Activated CD4-positive, CD25-positive, alpha-beta regulatory T cell treated with anti-CD3 and anti-CD28 coated beads, Interleukin-2, amount 50 U/mL, for 16 hours (primary cell): ENCODE measurements around the gene TMEM63B.
"Not testable (repeated sequence)": the region's sequence is repeated elsewhere in the genome, so short reads cannot be mapped to it uniquely, and the experiment has no call there.

Source experiments
- DNase-seq: peaks from one replicate; pipeline ENCODE4 v3.0.0-alpha.2; 2020; ENCODE audit warnings: low read depth, low spot score

The TMEM63B gene

DNA sequence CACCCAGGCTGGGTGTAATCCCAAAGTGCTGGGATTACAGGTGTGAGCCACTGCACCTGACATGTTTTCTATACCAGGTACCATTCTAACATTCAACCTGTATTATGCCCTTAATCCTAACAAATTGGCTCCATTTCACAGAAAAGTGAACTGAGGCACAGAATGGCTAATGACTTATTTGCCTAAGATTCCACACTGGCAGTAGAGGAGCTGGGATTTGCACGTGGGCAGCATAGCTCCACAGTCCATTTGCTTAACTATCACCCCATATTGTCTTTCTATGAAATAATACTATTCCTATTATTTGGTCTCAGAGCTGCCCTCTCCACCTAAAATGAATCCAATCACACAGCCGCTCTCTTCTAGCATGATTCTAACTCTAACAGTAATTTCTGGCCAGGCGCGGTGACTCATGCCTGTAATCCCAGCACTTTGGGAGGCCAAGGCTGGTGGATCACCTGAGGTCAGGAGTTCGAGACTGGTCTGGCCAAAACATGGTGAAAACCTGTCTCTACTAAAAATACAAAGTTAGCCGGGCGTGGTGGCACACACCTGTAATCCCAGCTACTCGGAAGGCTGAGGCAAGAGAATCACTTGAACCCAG is 66.1 kb downstream of the TMEM63B start:
- DNase-seq: no peak

- no peak for DNase-seq
Measured at GRCh38 chr6:44194326-44194725, 67.0 kb downstream of the TMEM63B start.

GRCh38 chr6:44196351-44196750 is 69.0 kb downstream of the TMEM63B start:
- not testable (repeated sequence) for DNase-seq

DNA sequence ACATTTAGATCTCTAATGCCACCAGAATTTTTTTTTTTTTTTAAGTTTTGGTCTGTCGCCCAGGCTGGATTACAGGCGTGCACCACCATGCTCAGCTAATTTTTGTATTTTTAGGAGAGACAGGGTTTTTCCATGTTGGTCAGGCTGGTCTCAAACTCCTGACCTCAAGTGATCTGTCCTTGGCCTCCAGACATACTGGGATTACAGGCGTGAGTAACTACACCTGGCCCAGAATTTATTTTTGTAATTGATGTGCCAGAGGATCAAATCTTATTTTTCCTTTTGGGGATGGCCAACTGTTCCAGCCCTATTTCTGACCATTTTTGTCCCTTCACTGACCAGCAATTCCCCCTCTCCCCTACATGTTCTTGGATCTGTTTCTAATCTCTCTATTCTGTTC is 71.3 kb downstream of the TMEM63B start:
- no peak for DNase-seq

GRCh38 chr6:44199883-44200282 is 72.5 kb downstream of the TMEM63B start:
- no peak for DNase-seq

DNA sequence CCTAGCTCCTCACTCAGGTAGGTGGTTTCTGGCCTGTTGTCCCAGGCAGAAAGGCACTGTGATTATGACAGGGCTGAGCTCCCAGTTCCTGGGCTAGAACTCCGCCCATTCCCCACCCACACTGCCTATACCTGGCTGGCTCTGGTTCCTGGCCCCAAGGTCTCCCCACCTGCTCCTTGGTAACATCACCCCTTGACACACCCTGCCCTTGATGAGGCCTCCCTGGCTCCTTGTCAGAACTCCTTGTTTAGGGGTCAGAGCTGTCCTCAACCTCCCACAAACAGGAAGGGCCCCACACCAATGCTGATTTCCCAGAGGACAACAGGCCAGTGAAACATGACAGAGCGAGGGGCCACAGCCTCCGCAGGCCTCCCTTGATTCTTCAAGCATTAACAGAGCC is 73.8 kb downstream of the TMEM63B start:
- DNase-seq: no peak

GRCh38 chr6:44201638-44202303 is 74.4 kb downstream of the TMEM63B start:
- no peak for DNase-seq

DNA sequence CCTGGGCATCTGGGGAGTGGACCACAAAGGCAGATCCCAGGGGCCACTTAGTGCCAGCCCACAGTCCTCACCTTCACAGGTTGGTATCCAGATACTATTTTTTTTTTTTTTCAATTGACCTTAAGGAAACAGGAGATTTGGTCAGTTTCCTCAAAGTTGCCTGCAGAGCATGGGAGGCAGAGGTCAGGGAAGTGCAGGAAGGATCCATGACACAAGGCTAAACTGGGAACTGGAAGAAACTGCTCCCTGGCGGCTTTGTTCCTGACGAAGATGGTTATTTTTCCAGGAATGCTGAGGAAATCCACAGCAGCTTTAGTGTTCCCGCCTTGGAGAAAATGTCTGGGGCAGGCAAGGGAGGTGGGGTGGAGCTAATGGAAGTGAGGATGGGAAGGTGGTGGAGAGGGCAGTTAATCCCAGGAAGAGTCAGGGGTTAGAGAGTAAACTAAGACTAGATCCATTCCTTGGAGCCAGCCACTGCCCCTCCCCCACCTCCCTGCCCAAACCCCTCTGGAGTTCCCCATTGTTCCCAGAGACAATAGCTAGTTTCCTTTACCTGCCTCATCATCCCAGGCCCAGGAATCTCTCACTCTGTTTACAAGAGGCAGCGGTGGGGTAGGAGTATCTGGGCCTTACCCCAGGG is 75.1 kb downstream of the TMEM63B start:
- no peak for DNase-seq

DNA sequence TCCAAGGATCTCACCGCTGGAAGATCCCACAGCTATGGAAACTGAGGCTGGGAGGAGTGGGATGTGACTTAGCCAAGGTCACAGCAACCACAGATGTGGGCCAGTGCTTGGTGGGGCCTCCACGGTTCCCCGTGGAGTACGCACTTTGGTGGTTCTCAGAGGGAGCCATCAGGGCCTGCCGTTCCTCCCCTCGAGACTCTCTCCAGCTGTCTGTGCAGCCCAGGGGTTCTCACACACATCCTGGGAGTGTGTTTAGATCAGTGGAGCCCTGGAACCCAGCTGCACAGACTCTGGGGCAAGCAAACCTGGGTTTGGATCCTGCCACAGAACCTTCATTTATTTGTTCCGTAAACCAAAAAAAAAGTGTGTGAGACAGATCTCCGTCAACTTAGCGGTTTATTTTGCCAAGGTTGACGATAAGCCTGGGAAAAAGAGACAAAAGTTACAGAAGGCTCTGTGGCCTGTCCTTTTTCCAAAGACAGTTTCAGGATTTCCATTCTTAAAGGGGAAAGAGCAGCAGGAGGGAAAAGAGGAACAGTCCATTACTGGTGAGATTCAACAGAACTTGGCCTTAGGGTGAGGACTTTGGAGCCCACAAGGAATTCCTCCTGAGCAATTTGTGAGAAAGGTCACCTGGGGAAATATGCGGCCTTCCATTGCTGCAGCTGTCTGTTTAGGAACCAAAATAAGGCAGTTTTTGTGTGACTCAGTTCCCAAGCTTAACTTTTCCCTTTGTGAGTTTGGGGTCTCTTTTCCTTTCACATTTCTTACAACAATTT is 75.8 kb downstream of the TMEM63B start:
- no peak for DNase-seq

DNA sequence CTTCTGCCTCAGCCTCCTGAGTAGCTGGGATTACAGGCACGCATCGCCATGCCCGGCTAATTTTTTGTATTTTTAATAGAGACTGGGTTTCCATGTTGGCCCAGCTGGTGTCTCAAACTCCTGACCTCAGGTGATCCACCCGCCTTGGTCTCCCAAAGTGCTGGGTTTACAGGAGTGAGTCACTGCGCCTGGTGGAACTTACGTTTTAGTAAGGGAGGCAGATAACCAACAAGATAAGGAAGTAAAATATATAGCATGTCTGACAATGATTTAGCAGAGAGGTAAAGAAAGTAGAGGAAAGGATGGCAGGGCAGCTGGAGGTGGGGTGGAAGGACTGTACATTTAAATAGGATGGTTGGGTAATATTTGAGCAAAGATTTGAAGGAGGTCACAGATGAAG is 76.6 kb downstream of the TMEM63B start:
- no peak for DNase-seq
